Ammon's horn (tissue), 1 donor: ENCODE data around the gene GPX1.
A peak's percentile ranks its signal among the peaks of the same experiment; 100 is the strongest.
"Not testable (repeated sequence)": the region's sequence is repeated elsewhere in the genome, so short reads cannot be mapped to it uniquely, and the experiment has no call there.

Experiments used
- DNase-seq: peaks from one replicate; pipeline ENCODE4 v3.0.0-alpha.2; 2016; ENCODE audit warnings: low spot score

GPX1 gene

DNA sequence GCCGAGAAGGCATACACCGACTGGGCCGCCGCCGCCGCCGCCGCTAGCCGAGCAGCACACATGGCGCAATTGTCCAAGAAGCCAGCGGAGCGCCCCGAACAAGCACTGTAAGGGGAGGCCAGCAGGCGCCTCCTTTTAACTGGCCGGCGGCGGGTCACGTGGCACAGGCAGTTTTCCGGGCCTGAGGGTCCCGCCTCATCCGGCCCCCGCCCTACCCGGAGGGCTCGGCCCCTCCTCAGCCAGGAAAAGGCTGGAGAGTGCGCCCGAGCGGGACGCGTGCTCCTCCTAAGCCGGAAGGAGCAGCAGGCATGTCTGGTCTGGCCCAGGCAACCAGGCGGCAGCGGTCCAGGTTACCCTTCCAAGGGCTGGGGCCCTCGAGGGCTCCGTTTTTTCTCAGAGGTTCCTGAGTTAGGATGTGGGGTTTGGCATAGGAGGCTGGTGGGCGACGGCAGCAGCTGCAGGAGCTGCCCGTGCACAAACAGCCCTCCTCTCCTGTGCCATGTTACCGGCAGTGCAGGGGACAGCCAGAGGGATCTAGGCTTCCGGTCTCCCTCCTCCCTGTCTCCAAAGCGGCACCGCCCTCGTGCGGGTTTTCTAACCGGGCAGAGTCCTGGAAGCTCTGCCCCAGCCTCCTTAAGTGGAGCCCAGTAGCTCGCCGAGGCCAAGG, at the start of gene GPX1:
Gene GPX1 (minus strand): TSS at position 137 of the 667 bp plus-strand sequence. CDS start 75 bp downstream, at position 62.
- peak; percentile 92 for DNase-seq

GRCh38 chr3:49406571-49407565, 48.7 kb upstream of the GPX1 start:
- no peak for DNase-seq

DNA sequence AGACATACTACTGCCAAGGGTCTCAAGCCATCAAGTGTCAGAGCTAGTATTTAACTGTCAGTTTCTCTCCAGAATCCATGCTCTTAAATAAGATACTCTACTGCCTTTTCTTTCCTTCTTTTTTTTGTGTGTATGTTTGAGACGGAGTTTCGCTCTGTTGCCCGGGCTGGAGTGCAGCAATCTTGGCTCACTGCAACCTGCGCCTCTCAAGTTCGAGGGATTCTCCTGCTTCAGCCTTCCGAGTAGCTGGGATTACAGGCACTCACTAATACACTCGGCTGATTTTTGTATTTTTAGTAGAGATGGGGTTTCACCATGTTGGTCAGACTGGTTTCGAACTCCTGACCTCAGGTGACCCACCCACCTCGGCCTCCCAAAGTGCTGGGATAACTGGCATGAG, 47.4 kb upstream of the GPX1 start:
- DNase-seq = not testable (repeated sequence)

- DNase-seq = no peak
Measured at GRCh38 chr3:49403891-49404290, 45.7 kb upstream of the GPX1 start.

DNA sequence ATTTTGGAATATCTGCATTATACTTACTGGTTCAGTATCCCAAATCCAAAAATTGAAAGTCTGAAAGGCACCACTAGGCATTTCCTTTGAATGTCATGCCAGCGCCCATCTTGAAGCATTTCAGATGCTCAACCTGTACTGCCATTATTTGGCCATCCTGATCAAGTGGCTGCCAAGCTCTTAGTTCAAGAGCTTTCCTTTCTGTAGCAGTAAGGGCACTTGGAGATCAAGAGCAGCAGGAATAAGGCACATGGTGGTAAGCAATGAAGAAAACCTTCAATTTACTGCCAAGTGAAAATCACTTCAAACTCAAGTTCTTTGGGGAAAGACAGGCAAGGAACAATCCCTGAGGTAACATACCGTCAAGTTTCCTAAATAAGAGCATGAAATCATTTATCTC, 43.6 kb upstream of the GPX1 start:
- DNase-seq = no peak

- DNase-seq = no peak
Measured at GRCh38 chr3:49399461-49399860, 41.3 kb upstream of the GPX1 start.

GRCh38 chr3:49397470-49397869, 39.3 kb upstream of the GPX1 start:
- peak; percentile 48 for DNase-seq

DNA sequence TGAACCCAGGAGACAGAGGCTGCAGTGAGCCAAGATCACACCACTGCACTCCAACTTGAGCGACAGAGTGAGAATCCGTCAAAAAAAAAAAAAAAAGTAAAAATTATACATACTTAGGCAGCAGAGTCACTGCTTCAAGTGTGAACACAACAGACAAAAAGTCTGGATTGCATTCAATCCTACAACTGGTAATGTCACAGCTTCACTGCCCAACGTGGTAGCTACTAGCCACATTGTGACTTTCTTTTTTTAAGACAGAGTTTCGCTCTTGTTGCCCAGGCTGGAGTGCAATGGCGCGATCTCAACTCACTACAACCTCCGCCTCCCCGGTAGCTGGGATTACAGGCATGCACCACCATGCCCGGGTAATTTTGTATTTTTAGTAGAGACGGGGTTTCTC, 33.2 kb upstream of the GPX1 start:
- DNase-seq = not testable (repeated sequence)

GRCh38 chr3:49389297-49389696, 31.1 kb upstream of the GPX1 start:
- DNase-seq = no peak

DNA sequence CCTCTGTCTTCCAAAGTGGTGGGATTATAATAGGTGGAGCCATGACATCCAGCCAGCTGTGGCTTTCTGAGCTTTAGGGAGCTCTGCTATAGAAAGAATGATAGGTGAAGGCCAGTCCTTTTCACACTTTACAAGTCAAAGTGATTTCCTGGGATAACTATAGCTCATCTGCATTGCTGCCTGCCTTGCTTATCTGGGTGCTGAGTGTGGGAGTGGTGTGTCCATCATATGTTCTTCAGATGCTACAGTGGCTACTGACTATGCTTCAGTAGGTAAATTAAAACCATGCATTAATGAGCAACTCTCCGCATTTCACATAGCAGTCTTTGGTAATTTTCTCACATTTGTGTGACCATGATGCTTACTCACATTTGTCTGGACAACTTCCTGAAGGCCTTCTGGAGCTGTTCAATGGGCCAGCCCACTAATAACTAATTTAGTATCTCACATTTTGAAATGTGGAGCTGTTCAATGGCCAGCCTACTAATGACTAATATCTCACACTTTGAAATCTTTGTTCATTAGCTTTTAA, 30.2 kb upstream of the GPX1 start:
- DNase-seq = no peak

GRCh38 chr3:49387721-49388120, 29.6 kb upstream of the GPX1 start:
- no peak for DNase-seq

GRCh38 chr3:49386056-49386756, 28.1 kb upstream of the GPX1 start:
- no peak for DNase-seq

- DNase-seq = no peak
Measured at GRCh38 chr3:49385617-49386016, 27.5 kb upstream of the GPX1 start.

DNA sequence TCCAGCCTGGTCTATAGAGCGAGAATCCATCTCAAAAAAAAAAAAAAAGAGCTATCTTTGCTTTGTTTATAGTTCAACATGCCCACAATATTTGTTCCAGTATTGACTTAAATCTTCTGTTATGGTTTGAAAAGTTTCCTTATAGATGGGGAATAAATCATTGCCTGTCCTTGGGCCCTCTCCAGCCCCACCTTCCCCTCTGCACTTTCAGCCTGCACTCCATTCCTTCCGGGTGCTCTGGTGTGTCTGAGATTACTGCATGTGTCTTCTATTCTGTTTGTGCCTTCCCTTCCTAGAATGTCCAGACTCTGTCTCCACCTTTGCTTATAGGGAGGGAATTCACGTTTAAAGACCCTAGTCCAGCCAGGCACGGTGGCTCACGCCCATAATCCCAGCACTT, 25.2 kb upstream of the GPX1 start:
- DNase-seq = no peak

GRCh38 chr3:49378249-49378895, 20.2 kb upstream of the GPX1 start:
- DNase-seq = no peak

- no peak for DNase-seq
Measured at GRCh38 chr3:49377483-49377882, 19.3 kb upstream of the GPX1 start.

DNA sequence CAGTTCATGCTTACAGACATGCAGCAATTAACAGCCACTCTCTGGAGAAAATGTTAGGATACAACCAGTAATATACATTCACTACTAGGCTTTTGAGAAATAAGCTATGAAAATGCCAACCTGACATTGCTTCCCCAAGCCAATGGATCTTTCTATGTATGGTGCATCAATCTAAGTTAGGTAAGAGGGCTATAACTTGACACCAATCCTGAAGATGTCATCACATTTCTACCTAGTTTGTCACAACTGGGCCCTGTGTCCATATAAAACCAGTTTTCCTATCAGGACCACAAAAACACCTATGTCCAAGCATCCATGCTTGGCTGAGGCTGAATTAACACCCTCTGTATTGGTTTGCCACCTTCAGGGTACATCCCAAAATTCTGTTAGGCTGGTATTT, 13.8 kb upstream of the GPX1 start:
- DNase-seq = no peak

DNA sequence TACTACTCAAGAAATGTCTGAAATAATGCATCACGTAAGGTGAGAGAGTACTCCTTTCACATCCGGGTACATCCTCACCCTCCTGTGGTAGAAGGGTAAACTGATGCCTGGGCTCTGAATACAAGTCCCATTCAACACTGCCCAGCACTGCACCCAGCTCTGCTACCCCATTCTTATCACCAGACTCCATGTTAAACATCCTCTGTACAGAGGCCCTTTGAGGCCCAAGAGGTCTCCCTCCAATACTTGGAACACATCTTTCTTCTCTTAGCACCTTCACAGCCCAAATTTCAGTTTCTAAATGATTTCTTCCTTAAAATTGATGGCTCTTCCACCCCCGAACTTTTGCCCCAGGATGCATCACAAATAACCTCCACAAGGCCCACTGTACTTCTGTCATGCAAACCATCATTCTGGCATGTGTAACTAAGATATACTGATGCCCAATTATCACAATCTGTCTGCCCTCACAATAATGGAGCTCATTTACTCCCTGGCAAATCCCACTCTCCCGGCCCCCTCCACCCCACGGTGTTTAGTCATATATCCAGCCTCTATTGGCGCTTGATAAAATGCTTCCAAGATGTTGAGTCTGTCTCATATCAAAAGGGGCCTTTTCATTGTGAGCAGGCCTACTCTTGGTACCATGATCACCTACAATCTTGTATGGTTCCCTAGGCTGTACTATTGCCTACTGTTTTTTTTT, 12.6 kb upstream of the GPX1 start:
- no peak for DNase-seq

DNA sequence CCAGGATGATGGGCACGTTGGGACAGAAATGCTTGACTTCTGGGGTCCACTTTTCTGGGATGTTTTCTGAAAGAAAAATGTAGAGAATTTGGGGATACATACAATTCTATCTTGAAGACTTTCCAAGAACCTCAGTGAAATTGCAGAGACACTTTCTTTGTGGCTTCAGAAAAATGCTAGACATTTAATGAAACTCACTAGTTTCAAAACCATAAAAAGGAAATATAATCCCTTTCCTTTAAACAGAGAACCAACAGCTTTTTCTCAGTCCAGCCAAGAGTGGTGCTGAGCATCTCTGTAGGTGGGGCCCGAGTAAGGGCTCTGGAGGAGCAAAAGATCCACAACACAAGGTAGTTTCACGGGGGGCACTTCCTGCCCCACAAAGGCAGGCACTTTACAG, 4.4 kb upstream of the GPX1 start:
- no peak for DNase-seq

DNA sequence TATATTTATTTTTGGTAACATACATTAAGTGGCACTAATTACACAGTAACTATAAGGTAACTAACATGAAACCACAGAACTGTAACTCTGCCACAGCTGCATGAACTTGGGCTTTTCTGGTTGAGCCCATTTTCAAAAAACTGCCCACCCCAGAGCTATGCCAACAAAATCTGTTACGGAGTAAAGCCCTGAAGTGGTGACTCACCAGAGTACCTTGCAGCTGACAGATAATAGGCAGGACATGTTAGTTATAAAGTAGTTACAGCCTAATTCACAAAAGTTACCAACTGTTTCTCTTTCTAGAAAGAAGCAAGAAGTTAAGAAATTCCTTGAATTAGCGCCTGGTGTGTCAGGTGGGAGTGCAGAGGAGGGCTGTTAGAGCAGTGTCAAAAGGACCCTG, 1.5 kb upstream of the GPX1 start:
- no peak for DNase-seq

- DNase-seq = no peak
Measured at GRCh38 chr3:49358884-49359225, 702 bp upstream of the GPX1 start.
